Skeletal muscle tissue (tissue), 4 donors: ENCODE measurements around the gene GPR137. TPM values are rescaled to one million over a fixed set of nuclear protein-coding genes. Genes with fewer than 3 reads are reported as not detected.

ENCODE experiments used
- H3K27ac ChIP-seq: one replicate; pipeline ENCODE4 v1.7.0; 2013; ENCODE audit warnings: mild to moderate bottlenecking, low read depth, low read length, inconsistent platforms
- H3K27me3 ChIP-seq, 3 donors: one replicate each; pipeline ENCODE4 v1.7.0; 2013; ENCODE audit warnings: low read length in 3 of 3; ENCODE audit not compliant: control insufficient read depth in 3 of 3, insufficient read depth in 3 of 3
- H3K36me3 ChIP-seq, 3 donors: one replicate each; pipeline ENCODE4 v1.7.0; 2013; ENCODE audit warnings: low read length in 3 of 3; ENCODE audit not compliant: control insufficient read depth in 3 of 3, insufficient read depth in 3 of 3
- H3K4me1 ChIP-seq, 3 donors: one replicate each; pipeline ENCODE4 v1.7.0; 2013; ENCODE audit warnings: low read length in 3 of 3, mild to moderate bottlenecking in 3 of 3; ENCODE audit not compliant: control insufficient read depth in 3 of 3, insufficient read depth in 3 of 3
- H3K4me3 ChIP-seq, 3 donors: one replicate each; pipeline ENCODE4 v1.7.0; 2013; ENCODE audit warnings: low read length in 3 of 3
- H3K9ac ChIP-seq, 3 donors: one replicate each; pipeline ENCODE4 v1.7.0; 2013; ENCODE audit warnings: low read length in 3 of 3, mild to moderate bottlenecking in 3 of 3, moderate library complexity in 2 of 3, low read depth in 1 of 3
- H3K9me3 ChIP-seq, 3 donors: one replicate each; pipeline ENCODE4 v1.7.0; 2013; ENCODE audit warnings: low read length in 3 of 3; ENCODE audit not compliant: control insufficient read depth in 3 of 3
- total RNA-seq: library from RNA; depleted of rRNA; stranded (reverse); fragments of >200 nt; gene quantifications from one replicate; pipeline ENCODE4 v1.2.3, GENCODE V29; 2014
- donor health status: Osteomylitis.

GPR137 gene
- total RNA-seq, 1 donor from 2014 or later: 6.3 TPM

- Histone ChIP-seq H3K9ac (peak overlapping the region; percentile 95 to 96 (median 96)), H3K9me3 (no peaks in the 10 kb centered on the region), H3K4me1 (peaks cover 24 to 34% (median 32%) of the 10 kb centered on the region in 3 donors), H3K4me3 (peak overlapping the region; percentile 98 to 99 (median 98)), H3K36me3 (peaks cover 9 to 19% (median 13%) of the 10 kb centered on the region in 3 donors), H3K27ac (peak overlapping the region; percentile 96), H3K27me3 (no peaks in the 10 kb centered on the region)
Measured at GRCh38 chr11:64269540-64270220, 16.0 kb upstream of the GPR137 start.

- Histone ChIP-seq H3K4me1 (peaks cover 8 to 16% (median 10%) of the 10 kb centered on the region in 3 donors), H3K9ac (peak overlapping the region in 1 of 3 donors; percentile 5), H3K27me3 (no peaks in the 10 kb centered on the region), H3K4me3 (no peak overlapping the region), H3K27ac (no peak overlapping the region), H3K36me3 (peaks cover 17 to 29% (median 19%) of the 10 kb centered on the region in 3 donors), H3K9me3 (no peaks in the 10 kb centered on the region)
Measured at GRCh38 chr11:64275031-64275800, 10.4 kb upstream of the GPR137 start.

GRCh38 chr11:64275841-64276240 is 9.8 kb upstream of the GPR137 start:
- H3K36me3 ChIP-seq: peaks cover 17 to 29% (median 19%) of the 10 kb centered on the region in 3 donors
- no peak overlapping the region for H3K4me3 ChIP-seq
- no peak overlapping the region for H3K27ac ChIP-seq

GRCh38 chr11:64276653-64277431 is 8.8 kb upstream of the GPR137 start:
- no peaks in the 10 kb centered on the region for H3K9me3 ChIP-seq
- peaks cover 17 to 29% (median 19%) of the 10 kb centered on the region in 3 donors for H3K36me3 ChIP-seq
- H3K4me3 ChIP-seq: no peak overlapping the region
- peak overlapping the region in 1 of 3 donors; percentile 8 for H3K9ac ChIP-seq
- H3K27me3 ChIP-seq: no peaks in the 10 kb centered on the region
- peaks cover 4 to 8% (median 6%) of the 10 kb centered on the region in 3 donors for H3K4me1 ChIP-seq
- no peak overlapping the region for H3K27ac ChIP-seq

More at GRCh38 chr11:64275841-64276240, 9.8 kb upstream of the GPR137 start:
- no peaks in the 10 kb centered on the region for H3K27me3 ChIP-seq
- no peak overlapping the region for H3K9ac ChIP-seq
- H3K9me3 ChIP-seq: no peaks in the 10 kb centered on the region
- peaks cover 8 to 13% (median 8%) of the 10 kb centered on the region in 3 donors for H3K4me1 ChIP-seq

GRCh38 chr11:64278576-64279190 is 7.0 kb upstream of the GPR137 start:
- Histone ChIP-seq H3K4me1 (peaks cover 7 to 10% (median 9%) of the 10 kb centered on the region in 3 donors), H3K9ac (peak overlapping the region in 1 of 3 donors; percentile 33), H3K27me3 (no peaks in the 10 kb centered on the region), H3K27ac (no peak overlapping the region), H3K9me3 (no peaks in the 10 kb centered on the region), H3K4me3 (no peak overlapping the region), H3K36me3 (peaks cover 22 to 24% (median 23%) of the 10 kb centered on the region in 3 donors)

- Histone ChIP-seq H3K9ac (no peak overlapping the region), H3K36me3 (peaks cover 13 to 16% (median 15%) of the 10 kb centered on the region in 3 donors), H3K4me3 (no peak overlapping the region), H3K27ac (no peak overlapping the region), H3K27me3 (no peaks in the 10 kb centered on the region), H3K4me1 (peaks cover 27 to 31% (median 29%) of the 10 kb centered on the region in 3 donors), H3K9me3 (no peaks in the 10 kb centered on the region)
Measured at GRCh38 chr11:64281957-64282770, 3.5 kb upstream of the GPR137 start.

- no peak overlapping the region for H3K27ac ChIP-seq
- peaks cover 27 to 35% (median 31%) of the 10 kb centered on the region in 3 donors for H3K4me1 ChIP-seq
- peak overlapping the region; percentile 19 to 96 (median 57) for H3K9ac ChIP-seq
- no peaks in the 10 kb centered on the region for H3K9me3 ChIP-seq
- H3K27me3 ChIP-seq: no peaks in the 10 kb centered on the region
- H3K36me3 ChIP-seq: peaks cover 10 to 14% (median 13%) of the 10 kb centered on the region in 3 donors
- H3K4me3 ChIP-seq: peak overlapping the region in 2 of 3 donors; percentile 35 to 79
Measured at GRCh38 chr11:64283092-64283491, 2.6 kb upstream of the GPR137 start.

- peaks cover under 1 to 6% (median 6%) of the 10 kb centered on the region in 3 donors for H3K36me3 ChIP-seq
- H3K27ac ChIP-seq: peak within 1 kb of the TSS; percentile 87
- H3K4me3 ChIP-seq: peak within 1 kb of the TSS; percentile 87 to 91 (median 91)
- no peaks in the 10 kb centered on the region for H3K9me3 ChIP-seq
- H3K27me3 ChIP-seq: no peaks in the 10 kb centered on the region
- peaks cover 27 to 35% (median 31%) of the 10 kb centered on the region in 3 donors for H3K4me1 ChIP-seq
- peak within 1 kb of the TSS; percentile 93 to 96 (median 96) for H3K9ac ChIP-seq
Measured at GRCh38 chr11:64284048-64284961, 1.3 kb upstream of the GPR137 start, which contains the start of gene BAD. Gene BAD (minus strand): TSS chr11:64284665. CDS start chr11:64284368, 297 bp downstream.
